Trophoblast cell (in vitro differentiated cells and primary cell): ENCODE data around the gene PRKCE.

ENCODE experiments used
- DNase-seq, 2 donors: peaks; one replicate each; pipeline ENCODE4 v3.0.0-alpha.2; 2016
- H2AFZ ChIP-seq: 2 replicates; pipeline ENCODE4 v1.6.1; 2013; ENCODE audit warnings: low read length, moderate library complexity, mild to moderate bottlenecking; ENCODE audit not compliant: insufficient read depth, poor library complexity
- H2AK5ac ChIP-seq: 2 replicates; pipeline ENCODE4 v1.6.1; 2013; ENCODE audit warnings: mild to moderate bottlenecking, low read length
- H2BK120ac ChIP-seq: 2 replicates; pipeline ENCODE4 v1.6.1; 2013; ENCODE audit warnings: low read length, mild to moderate bottlenecking, moderate library complexity; ENCODE audit not compliant: insufficient read depth, poor library complexity
- H2BK12ac ChIP-seq: 2 replicates; pipeline ENCODE4 v1.6.1; 2013; ENCODE audit warnings: mild to moderate bottlenecking, low read length, moderate library complexity
- H2BK5ac ChIP-seq: 2 replicates; pipeline ENCODE4 v1.6.1; 2013; ENCODE audit warnings: low read length, low read depth, moderate library complexity, mild to moderate bottlenecking; ENCODE audit not compliant: poor library complexity
- H3K14ac ChIP-seq: 2 replicates; pipeline ENCODE4 v1.6.1; 2013; ENCODE audit warnings: mild to moderate bottlenecking, low read length
- H3K18ac ChIP-seq: 2 replicates; pipeline ENCODE4 v1.6.1; 2013; ENCODE audit warnings: mild to moderate bottlenecking, low read length
- H3K23ac ChIP-seq: 2 replicates; pipeline ENCODE4 v1.6.1; 2013; ENCODE audit warnings: low read length
- H3K27ac ChIP-seq: 2 replicates; pipeline ENCODE4 v1.5.1; 2013; ENCODE audit warnings: low read depth, mild to moderate bottlenecking, inconsistent platforms, low read length, moderate library complexity
- H3K27me3 ChIP-seq: 2 replicates; pipeline ENCODE4 v1.6.1; 2013; ENCODE audit warnings: inconsistent platforms, mild to moderate bottlenecking, low read length, moderate library complexity; ENCODE audit not compliant: insufficient read depth
- H3K36me3 ChIP-seq, 2 experiments: 1 replicate in 1 of 2; 2 replicates in 1 of 2; pipeline ENCODE4 v1.6.1; 2013; ENCODE audit warnings: low read length in 2 of 2, mild to moderate bottlenecking in 2 of 2, moderate library complexity in 1 of 2; ENCODE audit not compliant: insufficient read depth in 2 of 2, control insufficient read depth in 1 of 2
- H3K4ac ChIP-seq: 2 replicates; pipeline ENCODE4 v1.6.1; 2013; ENCODE audit warnings: low read depth, mild to moderate bottlenecking, low read length, moderate library complexity
- H3K4me1 ChIP-seq, 2 experiments: 1 replicate in 1 of 2; 2 replicates in 1 of 2; pipeline ENCODE4 v1.6.1; 2013; ENCODE audit warnings: low read length in 2 of 2, mild to moderate bottlenecking in 2 of 2, moderate library complexity in 1 of 2; ENCODE audit not compliant: insufficient read depth in 2 of 2, control insufficient read depth in 1 of 2
- H3K4me2 ChIP-seq: 2 replicates; pipeline ENCODE4 v1.6.1; 2013; ENCODE audit warnings: inconsistent platforms, mild to moderate bottlenecking, low read length, moderate library complexity
- H3K4me3 ChIP-seq: 2 replicates; pipeline ENCODE4 v1.5.1; 2013; ENCODE audit warnings: mild to moderate bottlenecking, low read depth, low read length, inconsistent platforms
- H3K79me1 ChIP-seq: one replicate; pipeline ENCODE4 v1.6.1; 2013; ENCODE audit warnings: low read length
- H3K79me2 ChIP-seq: 2 replicates; pipeline ENCODE4 v1.6.1; 2013; ENCODE audit warnings: low read length, mild to moderate bottlenecking; ENCODE audit not compliant: control insufficient read depth, insufficient read depth, poor library complexity
- H3K9ac ChIP-seq: 2 replicates; pipeline ENCODE4 v1.6.1; 2013; ENCODE audit warnings: mild to moderate bottlenecking, low read length
- H3K9me3 ChIP-seq: 2 replicates; pipeline ENCODE4 v1.6.1; 2013; ENCODE audit warnings: low read depth, mild to moderate bottlenecking, control low read depth, inconsistent platforms, low read length; ENCODE audit not compliant: insufficient read depth
- H4K12ac ChIP-seq: 2 replicates; pipeline ENCODE4 v1.6.1; 2013; ENCODE audit warnings: low read depth, mild to moderate bottlenecking, low read length, moderate library complexity
- H4K8ac ChIP-seq: 2 replicates; pipeline ENCODE4 v1.6.1; 2013; ENCODE audit warnings: low read depth, mild to moderate bottlenecking, low read length, moderate library complexity
- H4K91ac ChIP-seq: one replicate; pipeline ENCODE4 v1.6.1; 2013; ENCODE audit warnings: low read depth, mild to moderate bottlenecking, low read length, moderate library complexity
- WGBS: extraction: QIAGEN DNeasy Blood & Tissue Kit; methylation state at CpG from one replicate; pipeline ENCODE4 v1.1.7; 2013; ENCODE audit warnings: missing lambda C conversion rate; ENCODE audit not compliant: insufficient read length, insufficient coverage; ENCODE audit errors: extremely low coverage; 5-methylcytosine and 5-hydroxymethylcytosine counted together

PRKCE gene

DNA sequence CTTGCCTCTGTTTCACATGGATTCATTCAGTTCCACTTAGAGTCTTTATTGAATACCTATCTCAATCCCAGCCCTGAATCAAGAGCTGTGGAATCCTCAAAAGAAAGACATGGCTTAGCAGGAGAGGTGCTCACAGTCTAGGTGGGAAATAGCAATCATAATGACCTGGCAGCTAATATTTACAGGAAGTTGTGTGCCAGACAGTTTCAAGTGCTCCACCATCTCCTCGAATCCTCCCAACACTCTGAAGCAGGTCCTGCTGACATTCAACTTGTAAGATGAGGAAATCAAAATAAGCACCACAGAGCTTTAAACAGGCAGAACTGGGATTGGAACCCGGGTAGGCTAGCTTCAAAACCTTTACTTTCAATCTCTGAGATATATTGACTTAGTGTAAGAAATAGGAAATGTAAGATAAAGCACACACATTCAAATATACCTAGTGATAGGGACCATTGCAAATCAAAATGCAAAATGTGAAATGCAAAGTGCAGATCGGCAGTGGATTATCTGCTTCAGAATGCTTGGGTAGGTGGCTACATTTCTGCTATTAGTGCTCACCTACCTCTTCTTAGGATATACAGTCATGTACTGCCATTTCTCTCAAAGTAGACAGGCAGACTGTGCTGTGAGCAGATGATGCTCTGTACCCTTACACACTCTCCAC, 182.0 kb downstream of the PRKCE start:
- H3K18ac ChIP-seq, result no peak overlapping the region
- no peak overlapping the region for H2AK5ac ChIP-seq
- no peak overlapping the region for H2BK12ac ChIP-seq
- H3K9ac ChIP-seq, result no peak overlapping the region
- H3K79me1 ChIP-seq, result no peaks in the 10 kb centered on the region
- no peak overlapping the region for H2BK120ac ChIP-seq
- no peak overlapping the region for H2AFZ ChIP-seq
- WGBS, result no CpG with 5 or more reads among the region's 3 CpGs
- no peak overlapping the region for H2BK5ac ChIP-seq
- H3K36me3 ChIP-seq, result no peaks in the 10 kb centered on the region
- no peak overlapping the region for H3K4me3 ChIP-seq
- no peak for DNase-seq
- H3K9me3 ChIP-seq, result peaks cover 2% of the 10 kb centered on the region
- H3K27ac ChIP-seq, result no peak overlapping the region
- H3K23ac ChIP-seq, result no peak overlapping the region
- H3K4ac ChIP-seq, result no peak overlapping the region
- no peaks in the 10 kb centered on the region for H3K79me2 ChIP-seq
- H3K4me2 ChIP-seq, result no peak overlapping the region
- no peak overlapping the region for H4K12ac ChIP-seq
- no peaks in the 10 kb centered on the region for H3K4me1 ChIP-seq
- no peak overlapping the region for H3K14ac ChIP-seq
- no peak overlapping the region for H4K91ac ChIP-seq
- no peaks in the 10 kb centered on the region for H3K27me3 ChIP-seq
- no peak overlapping the region for H4K8ac ChIP-seq

DNA sequence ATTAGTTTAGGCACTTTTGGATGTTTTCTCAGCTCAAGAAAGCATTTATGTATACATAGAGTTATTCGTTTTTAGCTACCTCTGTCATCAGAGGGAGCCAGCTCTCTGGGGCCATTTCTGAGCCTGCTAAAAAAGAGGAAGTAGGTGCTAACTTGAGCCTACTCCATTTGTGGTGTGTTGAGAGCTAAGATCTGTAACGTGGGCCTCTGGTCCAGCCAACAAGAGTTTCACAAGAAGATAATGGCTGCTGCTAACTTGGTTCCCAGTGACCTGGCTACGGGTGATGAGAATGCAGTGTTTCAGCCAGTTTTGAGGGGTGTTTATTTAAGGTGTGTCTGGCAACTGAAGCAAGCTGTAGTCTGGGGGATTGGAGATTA, 182.5 kb downstream of the PRKCE start:
- no CpG with 5 or more reads among the region's 3 CpGs for WGBS
- no peak overlapping the region for H4K91ac ChIP-seq
- H2AK5ac ChIP-seq, result no peak overlapping the region
- no peak overlapping the region for H4K12ac ChIP-seq
- H3K18ac ChIP-seq, result no peak overlapping the region
- H3K9ac ChIP-seq, result no peak overlapping the region
- no peaks in the 10 kb centered on the region for H3K4me1 ChIP-seq
- H2BK12ac ChIP-seq, result no peak overlapping the region
- H3K79me1 ChIP-seq, result no peaks in the 10 kb centered on the region
- no peak overlapping the region for H3K27ac ChIP-seq
- no peak overlapping the region for H2BK5ac ChIP-seq
- no peak overlapping the region for H3K14ac ChIP-seq
- no peak overlapping the region for H3K23ac ChIP-seq
- H2AFZ ChIP-seq, result no peak overlapping the region
- peaks cover 2% of the 10 kb centered on the region for H3K9me3 ChIP-seq
- no peak overlapping the region for H4K8ac ChIP-seq
- H3K4ac ChIP-seq, result no peak overlapping the region
- H3K4me3 ChIP-seq, result no peak overlapping the region
- H3K79me2 ChIP-seq, result no peaks in the 10 kb centered on the region
- no peaks in the 10 kb centered on the region for H3K36me3 ChIP-seq
- no peak for DNase-seq
- no peaks in the 10 kb centered on the region for H3K27me3 ChIP-seq
- no peak overlapping the region for H2BK120ac ChIP-seq
- H3K4me2 ChIP-seq, result no peak overlapping the region

DNA sequence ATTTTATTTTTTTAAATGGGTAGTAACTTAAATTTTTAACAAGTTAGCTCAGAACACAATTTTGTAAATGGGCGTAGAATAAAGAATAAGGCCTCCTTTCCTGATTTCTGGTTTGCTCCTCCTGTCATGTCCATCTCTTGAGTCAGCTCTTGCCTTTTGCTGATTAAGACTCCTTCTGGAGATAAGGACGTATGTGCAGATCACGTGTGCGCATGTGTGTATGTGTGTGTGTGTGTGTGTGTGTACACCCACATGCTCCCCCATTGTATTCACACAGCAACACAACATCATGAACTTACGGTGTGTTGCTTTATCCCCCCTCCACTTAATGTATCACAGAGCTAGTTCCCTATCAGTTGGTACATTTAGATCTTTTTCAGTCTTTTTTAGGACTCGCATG, 182.9 kb downstream of the PRKCE start:
- Histone ChIP-seq H3K9me3 (peaks cover 2% of the 10 kb centered on the region), H2AFZ (no peak overlapping the region), H3K27me3 (no peaks in the 10 kb centered on the region), H3K4me2 (no peak overlapping the region), H4K8ac (no peak overlapping the region), H3K4ac (no peak overlapping the region), H3K79me2 (no peaks in the 10 kb centered on the region), H3K23ac (no peak overlapping the region), H2AK5ac (no peak overlapping the region), H3K9ac (no peak overlapping the region), H3K4me1 (no peaks in the 10 kb centered on the region), H3K14ac (no peak overlapping the region), H3K4me3 (no peak overlapping the region), H3K79me1 (no peaks in the 10 kb centered on the region), H4K12ac (no peak overlapping the region), H2BK5ac (no peak overlapping the region), H3K36me3 (no peaks in the 10 kb centered on the region), H2BK120ac (no peak overlapping the region), H3K27ac (no peak overlapping the region), H4K91ac (no peak overlapping the region), H3K18ac (no peak overlapping the region), H2BK12ac (no peak overlapping the region)
- no CpG with 5 or more reads among the region's 6 CpGs for WGBS
- no peak for DNase-seq

DNA sequence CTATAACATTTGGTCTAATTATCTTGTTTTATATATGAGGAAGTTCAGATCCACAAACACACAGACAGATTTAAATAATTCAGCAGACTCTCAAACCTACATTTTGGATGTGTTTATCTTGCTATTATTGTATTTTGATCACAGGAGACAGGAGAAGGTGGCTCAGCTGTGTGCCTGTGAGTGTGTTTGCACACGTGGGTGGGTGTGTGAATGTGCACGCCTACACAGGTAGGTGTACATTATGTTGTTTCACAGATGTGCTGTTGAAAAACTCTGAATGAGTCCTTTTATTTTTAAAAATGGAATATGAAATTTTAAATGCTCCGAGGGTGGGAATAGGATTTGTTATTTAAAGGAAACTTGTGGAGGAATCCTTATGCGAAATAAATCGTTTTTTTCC, 183.4 kb downstream of the PRKCE start:
- no peak overlapping the region for H4K8ac ChIP-seq
- no peak overlapping the region for H2AK5ac ChIP-seq
- no peak overlapping the region for H3K9ac ChIP-seq
- no peaks in the 10 kb centered on the region for H3K4me1 ChIP-seq
- DNase-seq, result no peak
- no peak overlapping the region for H3K27ac ChIP-seq
- no peak overlapping the region for H3K18ac ChIP-seq
- no peaks in the 10 kb centered on the region for H3K79me1 ChIP-seq
- 100% methylated on average over 1 of the region's 5 CpGs for WGBS
- no peaks in the 10 kb centered on the region for H3K27me3 ChIP-seq
- no peak overlapping the region for H3K4ac ChIP-seq
- no peak overlapping the region for H4K12ac ChIP-seq
- H3K9me3 ChIP-seq, result peaks cover 2% of the 10 kb centered on the region
- no peak overlapping the region for H3K23ac ChIP-seq
- H3K14ac ChIP-seq, result no peak overlapping the region
- H3K4me3 ChIP-seq, result no peak overlapping the region
- no peak overlapping the region for H3K4me2 ChIP-seq
- H2BK5ac ChIP-seq, result no peak overlapping the region
- no peaks in the 10 kb centered on the region for H3K79me2 ChIP-seq
- H2BK12ac ChIP-seq, result no peak overlapping the region
- no peaks in the 10 kb centered on the region for H3K36me3 ChIP-seq
- no peak overlapping the region for H4K91ac ChIP-seq
- no peak overlapping the region for H2BK120ac ChIP-seq
- no peak overlapping the region for H2AFZ ChIP-seq
